ENCODE measurements around the gene CACNA1H. TPM values are rescaled to one million over a fixed set of nuclear protein-coding genes. Genes with fewer than 3 reads are reported as not detected.

CACNA1H gene
- total RNA-seq, 1 donor from 2014 or later, result 42.8 TPM

GRCh38 chr16:1153480-1154160, 714 bp downstream of the CACNA1H start:
- H3K4me1 Mint-ChIP-seq (ENCODE audit: low read depth), result peaks cover 4% of the 10 kb centered on the region
- no peak for TF ChIP-seq CTCF (IDR thresholded peaks at IDR 0.05; ENCODE audit: unreplicated experiment)
- H3K4me3 Mint-ChIP-seq (ENCODE audit: low read depth), result no peak overlapping the region
- H3K9me3 Mint-ChIP-seq (ENCODE audit: low read depth), result no peaks in the 10 kb centered on the region
- peaks cover 11% of the 10 kb centered on the region for H3K27me3 Mint-ChIP-seq
- no peak overlapping the region for H3K27ac Mint-ChIP-seq
- no peak for DNase-seq (ENCODE audit: low spot score, unreplicated experiment)
- H3K36me3 Mint-ChIP-seq (ENCODE audit: insufficient read depth), result peaks cover 1% of the 10 kb centered on the region

- peak overlapping the region; percentile 78 for H3K27ac Mint-ChIP-seq
- TF ChIP-seq CTCF (IDR thresholded peaks at IDR 0.05; ENCODE audit: unreplicated experiment), result no peak
- DNase-seq (ENCODE audit: low spot score, unreplicated experiment), result no peak
- H3K36me3 Mint-ChIP-seq (ENCODE audit: insufficient read depth), result peaks cover 1% of the 10 kb centered on the region
- peak overlapping the region; percentile 60 for H3K4me3 Mint-ChIP-seq (ENCODE audit: low read depth)
- no peaks in the 10 kb centered on the region for H3K9me3 Mint-ChIP-seq (ENCODE audit: low read depth)
- H3K4me1 Mint-ChIP-seq (ENCODE audit: low read depth), result peaks cover 6% of the 10 kb centered on the region
- peaks cover 10% of the 10 kb centered on the region for H3K27me3 Mint-ChIP-seq
Observed at GRCh38 chr16:1154291-1154886, 1.5 kb downstream of the CACNA1H start.

- H3K36me3 Mint-ChIP-seq (ENCODE audit: insufficient read depth), result peaks cover 1% of the 10 kb centered on the region
- H3K27ac Mint-ChIP-seq, result peak overlapping the region; percentile 86
- H3K4me3 Mint-ChIP-seq (ENCODE audit: low read depth), result peak overlapping the region; percentile 9
- no peaks in the 10 kb centered on the region for H3K9me3 Mint-ChIP-seq (ENCODE audit: low read depth)
- peaks cover 11% of the 10 kb centered on the region for H3K4me1 Mint-ChIP-seq (ENCODE audit: low read depth)
- peaks cover 5% of the 10 kb centered on the region for H3K27me3 Mint-ChIP-seq
- TF ChIP-seq CTCF (IDR thresholded peaks at IDR 0.05; ENCODE audit: unreplicated experiment), result no peak
- no peak for DNase-seq (ENCODE audit: low spot score, unreplicated experiment)
Observed at GRCh38 chr16:1154887-1155331, 2.0 kb downstream of the CACNA1H start.

- Mint-ChIP-seq H3K4me1 (ENCODE audit: low read depth) (peaks cover 13% of the 10 kb centered on the region), H3K27ac (peak overlapping the region; percentile 86), H3K27me3 (peaks cover 5% of the 10 kb centered on the region), H3K9me3 (ENCODE audit: low read depth) (no peaks in the 10 kb centered on the region), H3K4me3 (ENCODE audit: low read depth) (peak overlapping the region; percentile 37), H3K36me3 (ENCODE audit: insufficient read depth) (peaks cover 1% of the 10 kb centered on the region)
- no peak for DNase-seq (ENCODE audit: low spot score, unreplicated experiment)
- no peak for TF ChIP-seq CTCF (IDR thresholded peaks at IDR 0.05; ENCODE audit: unreplicated experiment)
Observed at GRCh38 chr16:1155353-1156054, 2.6 kb downstream of the CACNA1H start.

Data from progenitor cell of endocrine pancreas (in vitro differentiated cells).